Measurements from ENCODE around the gene OBSCN. TPM values are rescaled to one million over a fixed set of nuclear protein-coding genes. Genes with fewer than 3 reads are reported as not detected.

Gene OBSCN
- total and polyA plus RNA-seq, 11 donors: 155 to 524 (median 354) TPM

- ATAC-seq: no peak
- intact Hi-C loops (cut with DNase I): loop anchor here in 1 of 10 donors (5.0 kb wide), 1 partner anchor 266 kb away; no protein-coding TSS in a partner anchor
- Histone ChIP-seq H3K4me3 (no peak overlapping the region), H3K4me1 (peaks cover 0 to 16% (median 11%) of the 10 kb centered on the region in 12 donors), H3K9me3 (no peaks in the 10 kb centered on the region), H3K27ac (no peak overlapping the region), H3K27me3 (no peaks in the 10 kb centered on the region), H3K36me3 (peaks cover 0 to 84% (median 62%) of the 10 kb centered on the region in 9 donors)
- TF ChIP-seq POLR2A (IDR thresholded peaks at IDR 0.05) (no peak), CTCF (IDR thresholded peaks at IDR 0.05) (no peak)
- 86 to 95% (median 94%) methylated on average over 6 of the region's 6 CpGs for WGBS, 4 donors
- DNase-seq: no peak
These were observed 190.1 kb downstream of the OBSCN start for GRCh38 chr1:228397966-228398365.

GRCh38 chr1:228398741-228399461 is 191.1 kb downstream of the OBSCN start:
- TF ChIP-seq POLR2A (IDR thresholded peaks at IDR 0.05): no peak
- TF ChIP-seq CTCF (IDR thresholded peaks at IDR 0.05): no peak
- Histone ChIP-seq H3K4me1 (peaks cover 0 to 19% (median 4%) of the 10 kb centered on the region in 12 donors), H3K27ac (no peak overlapping the region), H3K9me3 (no peaks in the 10 kb centered on the region), H3K4me3 (no peak overlapping the region), H3K27me3 (no peaks in the 10 kb centered on the region), H3K36me3 (peaks cover 0 to 89% (median 62%) of the 10 kb centered on the region in 9 donors)
- 92 to 97% (median 94%) methylated on average over 7 to 12 of the region's 12 CpGs for WGBS, 4 donors
- no peak for ATAC-seq
- intact Hi-C loops (cut with DNase I): loop anchor here in 1 of 10 donors (5.0 kb wide), 1 partner anchor 267 kb away; no protein-coding TSS in a partner anchor
- no peak for DNase-seq

GRCh38 chr1:228399531-228400236 is 191.8 kb downstream of the OBSCN start:
- intact Hi-C loops (cut with DNase I): loop anchor here in 1 of 10 donors (5.0 kb wide), 1 partner anchor 267 kb away; no protein-coding TSS in a partner anchor

More at GRCh38 chr1:228399531-228400236, 191.8 kb downstream of the OBSCN start:
- H3K36me3 ChIP-seq: peaks cover 0 to 83% (median 56%) of the 10 kb centered on the region in 9 donors
- no peaks in the 10 kb centered on the region for H3K27me3 ChIP-seq
- no peaks in the 10 kb centered on the region for H3K9me3 ChIP-seq
- DNase-seq (no peak), ATAC-seq (no peak)
- TF ChIP-seq CTCF (IDR thresholded peaks at IDR 0.05) (no peak), POLR2A (IDR thresholded peaks at IDR 0.05) (no peak)
- H3K4me3 ChIP-seq: no peak overlapping the region
- peaks cover 0 to 25% (median 9%) of the 10 kb centered on the region in 12 donors for H3K4me1 ChIP-seq
- H3K27ac ChIP-seq: no peak overlapping the region
- 92 to 96% (median 95%) methylated on average over 14 of the region's 14 CpGs for WGBS, 4 donors

Measured in heart left ventricle (tissue), 16 donors.